ENCODE results near the gene ALDH1A3. TPM values are rescaled to one million over a fixed set of nuclear protein-coding genes. Genes with fewer than 3 reads are reported as not detected.

The ALDH1A3 gene
- polyA plus RNA-seq, 1 of the 3 experiments (the other 2 are of a cell fraction), result 4.4 TPM

GRCh38 chr15:100832149-100832942, 47.3 kb upstream of the ALDH1A3 start (continued):
- TF ChIP-seq IRF3 (IDR thresholded peaks at IDR 0.05; ENCODE audit: low read depth, low read length) (no peak), USF1 (IDR thresholded peaks at IDR 0.05; ENCODE audit: borderline replicate concordance, low read depth) (no peak), YY1 (IDR thresholded peaks at IDR 0.05; ENCODE audit: low read depth) (no peak), MAX (IDR thresholded peaks at IDR 0.05; ENCODE audit: low read depth) (no peak), EZH2phosphoT487 (IDR thresholded peaks at IDR 0.05; ENCODE audit: borderline replicate concordance, low read depth) (no peak), PBX3 (IDR thresholded peaks at IDR 0.05) (no peak), RCOR1 (IDR thresholded peaks at IDR 0.05; ENCODE audit: low read length) (no peak), FOXM1 (IDR thresholded peaks at IDR 0.05; ENCODE audit: low read depth) (no peak), POLR2AphosphoS5 (IDR thresholded peaks at IDR 0.05; ENCODE audit: low read depth, low read length) (no peak), ZBTB33 (IDR thresholded peaks at IDR 0.05; ENCODE audit: borderline replicate concordance, low read depth) (no peak)

- Histone ChIP-seq H4K20me1 (ENCODE audit: insufficient read depth) (no peaks in the 10 kb centered on the region), H3K4me3 (ENCODE audit: low read depth in 2 of 2, low read length in 1 of 2) (no peak overlapping the region), H3K9me3 (no peaks in the 10 kb centered on the region), H3F3A (replicated peaks; ENCODE audit: insufficient read depth) (no peaks in the 10 kb centered on the region), H3K9me2 (no peaks in the 10 kb centered on the region), H3K4me2 (no peak overlapping the region), H3K36me3 (replicated peaks in 1 of 2; ENCODE audit: control insufficient read depth in 1 of 2, insufficient read depth in 2 of 2, low read length in 1 of 2) (no peaks in the 10 kb centered on the region), H3K4me1 (ENCODE audit: control insufficient read depth in 1 of 2, insufficient read depth in 2 of 2, low read depth in 1 of 2, low read length in 1 of 2) (peaks cover 0 to 24% of the 10 kb centered on the region in 2 experiments; a peak in 2 of 4 replicates), H3K27ac (ENCODE audit: low read depth in 2 of 2, low read length in 1 of 2) (no peak overlapping the region; a peak in 1 of 4 replicates), H3K27me3 (ENCODE audit: insufficient read depth) (no peaks in the 10 kb centered on the region), H2AFZ (ENCODE audit: low read depth) (no peak overlapping the region), H3K79me2 (ENCODE audit: insufficient read depth) (no peaks in the 10 kb centered on the region), H3K9ac (no peak overlapping the region)
- 58% methylated on average over 10 of the region's 11 CpGs for WGBS (ENCODE audit: low lambda C conversion rate)
- ChIA-PET POLR2A (no interaction called here), CTCF (no interaction called here)
- DNase-seq, result no peak
- TF ChIP-seq FOSL2 (IDR thresholded peaks at IDR 0.05; ENCODE audit: borderline replicate concordance, low read depth), result no peak
- no peak for TF ChIP-seq GATA2 (CRISPR knock-in tag; IDR thresholded peaks at IDR 0.05)
- TF ChIP-seq FOXJ3 (CRISPR knock-in tag; IDR thresholded peaks at IDR 0.05), result no peak
- no peak for TF ChIP-seq IRF3 (IDR thresholded peaks at IDR 0.05; ENCODE audit: low read depth, low read length)
- TF ChIP-seq REST (IDR thresholded peaks at IDR 0.05; ENCODE audit: low read depth, low read length), result no peak
- no peak for TF ChIP-seq POLR2AphosphoS5 (IDR thresholded peaks at IDR 0.05; ENCODE audit: low read depth, low read length)
- TF ChIP-seq CHD2 (IDR thresholded peaks at IDR 0.05; ENCODE audit: low read length, partially characterized antibody), result no peak
Measured at GRCh38 chr15:100833417-100834389, 45.9 kb upstream of the ALDH1A3 start.
